Stimulated activated CD4-positive, alpha-beta T cell treated with anti-CD3 and anti-CD28 coated beads, Interleukin-4, amount 100 ng/mL, for 4 hours (primary cell): ENCODE data around the gene ARID1A.
"Not testable (repeated sequence)": the region's sequence is repeated elsewhere in the genome, so short reads cannot be mapped to it uniquely, and the experiment has no call there.

ENCODE experiments used
- DNase-seq, 2 experiments: peaks; one replicate each; pipeline ENCODE4 v3.0.0-alpha.2; 2020

The ARID1A gene

GRCh38 chr1:26697978-26698849 lies 2.4 kb downstream of the ARID1A start:
- DNase-seq: peak in 1 of 2 experiments; percentile 27

DNA sequence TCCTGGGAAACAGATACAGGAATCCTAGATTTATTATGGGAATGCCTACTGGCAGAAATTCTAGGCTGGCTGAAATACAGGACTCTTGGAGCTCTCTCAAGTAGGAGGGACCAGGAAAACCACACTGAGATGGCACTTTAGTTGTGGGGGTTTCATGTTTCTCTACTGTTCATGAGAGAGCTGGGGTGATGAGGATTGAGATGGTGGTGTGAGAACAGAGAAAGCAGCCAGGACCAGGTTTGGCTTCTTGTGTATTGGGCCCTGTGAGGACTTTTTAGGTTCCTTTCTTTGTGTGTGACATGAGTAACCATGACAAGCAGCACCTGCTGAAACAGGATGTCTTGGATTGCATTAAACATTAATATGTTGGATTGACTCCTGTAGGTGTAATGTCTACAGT lies 4.9 kb downstream of the ARID1A start:
- no peak for DNase-seq

DNA sequence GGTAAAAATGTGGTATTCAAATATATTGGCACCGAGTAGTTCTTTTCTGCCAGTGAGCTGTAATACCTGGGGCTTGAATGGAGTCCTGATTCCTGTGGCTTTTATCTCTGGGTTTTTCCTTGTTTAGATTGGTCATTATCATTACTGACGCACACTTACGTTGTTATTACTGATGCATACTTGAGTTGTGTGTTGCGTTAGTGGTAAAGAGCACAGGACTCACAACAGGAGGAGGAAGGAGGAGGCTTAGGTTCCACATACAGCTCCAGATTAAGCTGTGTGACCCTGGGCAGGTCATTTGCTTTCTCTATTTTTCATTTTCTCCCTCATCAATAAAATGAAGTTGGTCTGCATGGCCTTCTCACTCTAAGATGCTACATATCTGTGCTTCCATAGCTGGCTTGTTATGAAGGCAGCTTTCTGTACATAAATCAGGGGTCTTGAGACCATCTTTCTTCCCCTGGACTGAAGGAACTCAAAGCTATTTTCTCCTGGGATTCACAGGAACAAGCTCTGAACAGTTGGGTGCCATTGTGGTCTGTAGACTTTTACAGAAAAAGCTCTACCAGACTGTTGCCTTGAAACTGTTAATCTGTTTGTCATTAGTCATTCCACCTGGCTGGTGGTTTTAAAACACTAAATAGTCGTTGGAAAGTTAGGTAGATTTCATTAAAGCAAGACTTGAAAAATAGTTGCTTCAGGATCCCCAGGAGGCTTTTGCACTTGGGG lies 5.6 kb downstream of the ARID1A start:
- DNase-seq: no peak

DNA sequence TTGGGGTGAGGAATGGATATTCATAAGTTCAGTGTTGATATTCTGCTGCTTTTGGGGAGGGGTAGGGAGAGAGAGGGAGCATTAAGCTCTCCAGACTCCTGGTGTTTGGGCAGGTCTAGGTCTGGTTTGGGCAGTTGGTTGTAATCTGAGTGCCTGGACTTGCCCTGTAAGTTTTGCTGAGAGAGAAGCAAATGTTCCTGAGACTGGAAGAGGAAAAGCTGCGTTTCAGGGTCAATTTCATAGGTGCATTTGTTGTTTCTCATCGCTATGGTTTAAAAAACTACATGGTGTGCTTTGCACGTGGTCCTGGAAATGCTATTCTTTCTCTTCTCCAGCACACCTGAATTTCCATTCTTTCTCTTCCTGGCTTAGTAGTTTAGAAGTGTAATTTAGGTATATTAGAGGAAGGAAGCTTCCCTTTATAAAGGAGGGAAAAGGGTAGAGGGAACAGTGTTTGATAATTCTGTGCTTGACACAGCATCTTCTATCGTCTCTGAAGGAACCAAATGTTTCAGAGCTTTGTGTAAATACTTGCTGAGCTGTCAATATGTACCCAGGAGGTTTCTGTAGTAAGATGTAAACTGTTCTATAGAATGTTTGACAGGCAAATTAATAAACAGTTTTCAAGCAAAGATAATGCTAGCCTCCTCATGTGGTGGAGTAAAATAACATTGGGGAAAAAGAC lies 6.3 kb downstream of the ARID1A start:
- no peak for DNase-seq

GRCh38 chr1:26702680-26703038 lies 6.8 kb downstream of the ARID1A start:
- no peak for DNase-seq

GRCh38 chr1:26703478-26703877 lies 7.7 kb downstream of the ARID1A start:
- no peak for DNase-seq

GRCh38 chr1:26704629-26705028 lies 8.8 kb downstream of the ARID1A start:
- no peak for DNase-seq

- DNase-seq: not testable (repeated sequence)
These were observed 9.4 kb downstream of the ARID1A start for GRCh38 chr1:26705227-26705626.

GRCh38 chr1:26705788-26706311 lies 10.0 kb downstream of the ARID1A start:
- no peak for DNase-seq

GRCh38 chr1:26706315-26706714 lies 10.5 kb downstream of the ARID1A start:
- no peak for DNase-seq

GRCh38 chr1:26710811-26711210 lies 15.0 kb downstream of the ARID1A start:
- DNase-seq: no peak

DNA sequence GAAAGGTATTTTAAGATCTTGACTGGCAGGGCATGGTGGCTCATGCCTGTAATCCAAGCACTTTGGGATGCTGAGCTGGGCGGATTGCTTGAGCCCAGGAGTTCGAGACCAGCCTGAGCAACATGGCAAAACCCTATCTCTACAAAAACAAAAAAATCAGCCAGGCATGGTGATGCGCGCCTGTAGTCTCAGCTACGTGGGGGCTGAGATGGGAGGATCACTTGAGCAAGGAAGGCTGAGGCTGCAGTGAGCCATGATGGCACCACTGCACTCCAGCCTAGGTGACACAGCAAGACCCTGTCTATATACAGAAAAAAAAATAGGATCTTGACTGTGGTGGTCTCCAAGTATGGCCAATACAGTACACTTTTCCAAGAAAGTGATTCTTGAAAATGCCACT lies 16.0 kb downstream of the ARID1A start:
- no peak for DNase-seq

GRCh38 chr1:26717017-26717491 lies 21.2 kb downstream of the ARID1A start:
- no peak for DNase-seq

DNA sequence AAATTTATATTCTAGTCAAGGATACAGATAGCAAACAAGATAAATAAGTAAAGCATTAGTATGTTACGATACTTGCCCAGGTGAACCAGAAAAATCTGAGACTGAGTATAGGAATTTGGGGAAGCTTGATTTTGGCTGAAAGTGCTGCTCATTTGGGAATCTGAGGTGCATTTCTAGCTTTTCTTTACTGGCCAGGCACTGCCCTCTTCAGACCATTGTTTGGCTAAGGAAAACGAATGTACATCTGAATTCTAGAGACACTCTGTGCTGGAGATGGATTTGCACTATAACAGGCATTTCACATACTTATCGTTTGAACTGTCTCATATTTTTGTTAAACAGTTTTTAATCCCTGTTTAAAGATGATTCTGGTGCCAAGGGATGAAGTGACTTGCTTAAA lies 23.4 kb downstream of the ARID1A start:
- DNase-seq: no peak

- no peak for DNase-seq
These were observed 26.0 kb downstream of the ARID1A start for GRCh38 chr1:26721669-26722355.

DNA sequence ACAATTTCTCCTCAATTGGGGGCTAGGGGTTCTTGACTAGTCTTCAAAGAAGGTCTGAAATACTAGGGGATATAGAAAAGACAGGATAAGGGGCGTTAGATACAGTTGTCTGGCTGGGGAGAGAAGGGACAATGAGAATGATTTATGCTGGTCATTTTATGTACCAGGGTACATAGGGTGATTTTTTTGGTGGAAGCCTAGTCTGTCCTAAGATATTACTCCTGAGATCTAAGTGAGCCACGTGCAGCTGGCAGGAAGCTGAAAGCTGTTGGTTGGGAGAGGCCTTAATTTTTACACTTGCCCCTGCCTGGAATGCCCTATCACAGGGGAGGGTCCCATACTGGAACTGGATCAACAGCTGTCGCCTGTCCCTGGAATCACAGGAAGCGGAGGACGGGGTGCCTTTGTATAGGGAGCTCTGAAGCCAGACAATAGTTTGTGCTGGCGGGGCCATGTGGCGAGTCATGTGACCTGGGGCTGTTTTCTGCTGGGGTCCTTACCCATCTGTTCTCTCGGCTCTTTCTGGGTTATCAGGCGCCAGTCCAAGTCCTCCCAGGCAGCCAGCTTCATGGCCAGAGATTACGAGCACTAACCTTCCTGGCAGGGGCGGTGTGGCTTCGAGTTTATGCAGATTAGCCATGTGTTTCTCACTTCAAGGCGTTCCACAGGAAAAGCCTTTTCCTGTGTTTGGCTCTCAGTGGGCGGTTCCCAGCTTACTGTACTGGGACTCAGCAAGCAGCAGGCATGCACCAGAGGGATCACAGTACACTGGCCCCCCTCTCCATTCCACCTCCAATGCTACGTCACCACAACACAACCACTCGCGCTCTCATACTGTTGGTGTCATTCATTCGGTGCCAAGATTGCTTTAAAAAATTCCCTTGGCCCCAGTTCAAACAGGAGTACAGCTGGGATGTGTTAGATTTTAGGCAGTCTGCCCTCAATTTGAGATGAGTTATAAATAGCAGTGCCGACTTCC lies 27.5 kb downstream of the ARID1A start:
- DNase-seq: peak in 1 of 2 experiments; percentile 47

GRCh38 chr1:26724118-26724517 lies 28.3 kb downstream of the ARID1A start:
- no peak for DNase-seq

- no peak for DNase-seq
These were observed 29.1 kb downstream of the ARID1A start for GRCh38 chr1:26724926-26725325.

- not testable (repeated sequence) for DNase-seq
These were observed 30.1 kb downstream of the ARID1A start for GRCh38 chr1:26725904-26726303.

DNA sequence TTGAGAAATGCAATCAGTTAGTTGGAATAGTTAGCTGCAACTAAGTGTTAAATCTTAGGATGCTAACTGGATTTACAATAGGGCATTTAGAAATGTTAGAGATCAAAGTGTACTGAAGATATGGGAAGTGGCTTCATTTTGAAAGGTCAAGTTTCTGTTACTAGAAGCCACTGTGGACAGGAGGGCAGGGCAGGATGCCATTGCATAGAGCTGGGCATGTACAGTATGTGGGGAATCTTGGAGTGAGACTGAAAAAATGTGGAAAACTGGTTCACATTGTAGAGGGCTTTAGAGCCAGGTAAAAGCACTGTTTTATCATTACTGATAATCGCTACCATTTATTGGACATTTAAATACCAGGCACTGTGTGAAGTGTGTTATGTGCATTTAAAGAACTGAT lies 31.0 kb downstream of the ARID1A start:
- DNase-seq: no peak

- DNase-seq: no peak
These were observed 31.7 kb downstream of the ARID1A start for GRCh38 chr1:26727476-26727875.
